AG09319 (cell line): Measurements from ENCODE around the gene PNRC2.
"Not testable (repeated sequence)": the region's sequence is repeated elsewhere in the genome, so short reads cannot be mapped to it uniquely, and the experiment has no call there.

Experiments used
- DNase-seq: peaks from one replicate; pipeline ENCODE4 v3.0.0-alpha.2; 2010; ENCODE audit warnings: low read depth; ENCODE audit errors: extremely low read depth
- TF ChIP-seq, protein P1 (sequence below): IDR thresholded peaks from 2 replicates; pipeline ENCODE4 v1.5.1; 2011; ENCODE audit warnings: low read depth, mild to moderate bottlenecking, inconsistent platforms, low read length, moderate library complexity

PNRC2 gene

DNA sequence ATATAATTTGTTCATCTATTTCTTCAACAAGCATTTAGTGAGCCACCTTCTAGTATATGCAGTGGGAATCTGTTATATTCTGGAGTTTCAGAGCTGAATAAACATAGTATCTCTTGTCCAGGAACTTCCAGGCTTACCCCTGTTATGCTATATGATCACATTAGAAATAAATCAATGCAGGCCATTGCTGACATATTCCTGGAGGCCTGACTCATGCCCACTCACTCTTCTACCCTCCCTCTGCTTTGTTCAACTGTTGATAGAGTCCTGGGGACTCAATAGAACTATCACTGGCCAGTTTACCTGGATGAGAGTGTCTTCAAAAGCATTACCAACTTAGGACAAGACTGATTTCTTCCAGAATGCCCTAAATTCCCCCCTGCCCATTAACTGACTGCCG is 49.8 kb downstream of the PNRC2 start:
- TF ChIP-seq, protein P1, sequence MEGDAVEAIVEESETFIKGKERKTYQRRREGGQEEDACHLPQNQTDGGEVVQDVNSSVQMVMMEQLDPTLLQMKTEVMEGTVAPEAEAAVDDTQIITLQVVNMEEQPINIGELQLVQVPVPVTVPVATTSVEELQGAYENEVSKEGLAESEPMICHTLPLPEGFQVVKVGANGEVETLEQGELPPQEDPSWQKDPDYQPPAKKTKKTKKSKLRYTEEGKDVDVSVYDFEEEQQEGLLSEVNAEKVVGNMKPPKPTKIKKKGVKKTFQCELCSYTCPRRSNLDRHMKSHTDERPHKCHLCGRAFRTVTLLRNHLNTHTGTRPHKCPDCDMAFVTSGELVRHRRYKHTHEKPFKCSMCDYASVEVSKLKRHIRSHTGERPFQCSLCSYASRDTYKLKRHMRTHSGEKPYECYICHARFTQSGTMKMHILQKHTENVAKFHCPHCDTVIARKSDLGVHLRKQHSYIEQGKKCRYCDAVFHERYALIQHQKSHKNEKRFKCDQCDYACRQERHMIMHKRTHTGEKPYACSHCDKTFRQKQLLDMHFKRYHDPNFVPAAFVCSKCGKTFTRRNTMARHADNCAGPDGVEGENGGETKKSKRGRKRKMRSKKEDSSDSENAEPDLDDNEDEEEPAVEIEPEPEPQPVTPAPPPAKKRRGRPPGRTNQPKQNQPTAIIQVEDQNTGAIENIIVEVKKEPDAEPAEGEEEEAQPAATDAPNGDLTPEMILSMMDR = no peak

DNA sequence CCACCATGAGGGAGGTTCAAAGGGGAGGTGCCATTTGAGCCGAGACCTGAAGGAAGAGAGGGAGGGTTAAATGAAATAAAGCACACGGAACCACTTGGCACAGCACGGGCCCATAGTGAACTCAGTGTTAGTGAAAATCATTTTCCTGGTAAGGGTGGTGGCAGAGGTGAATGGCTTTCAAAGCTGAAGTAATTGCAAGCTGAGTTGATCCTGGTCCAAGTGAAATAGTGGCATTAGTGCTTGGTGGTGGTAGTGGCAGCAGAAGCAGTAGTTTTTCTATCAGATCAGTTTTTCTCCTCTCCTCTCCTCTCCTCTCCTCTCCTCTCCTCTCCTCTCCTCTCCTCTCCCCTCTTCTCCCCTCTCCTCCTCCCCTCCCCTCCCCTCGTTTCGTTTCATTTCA is 51.0 kb downstream of the PNRC2 start:
- TF ChIP-seq, protein P1 = no peak
- DNase-seq = no peak

More for the DNA sequence above, 49.8 kb downstream of the PNRC2 start:
- no peak for DNase-seq

DNA sequence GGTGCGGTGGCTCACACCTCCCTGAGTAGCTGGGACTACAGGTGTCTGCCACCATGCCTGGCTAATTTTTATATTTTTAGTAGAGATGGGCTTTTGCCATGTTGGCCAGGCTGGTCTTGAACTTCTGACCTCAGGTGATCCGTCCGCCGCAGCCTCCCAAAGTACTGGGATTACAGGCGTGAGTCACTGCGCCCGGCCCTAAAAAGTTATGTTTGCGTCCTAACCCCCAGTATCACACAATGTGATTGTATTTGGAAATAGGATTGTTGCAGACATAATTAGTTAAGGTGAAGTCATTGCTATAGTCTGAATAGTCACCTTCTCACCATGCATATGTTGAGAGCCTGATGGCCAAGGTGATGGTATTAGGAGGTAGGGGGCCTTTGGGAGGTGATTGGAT is 53.2 kb downstream of the PNRC2 start:
- DNase-seq = not testable (repeated sequence)
